ENCODE results near the gene KY.

KY gene

DNA sequence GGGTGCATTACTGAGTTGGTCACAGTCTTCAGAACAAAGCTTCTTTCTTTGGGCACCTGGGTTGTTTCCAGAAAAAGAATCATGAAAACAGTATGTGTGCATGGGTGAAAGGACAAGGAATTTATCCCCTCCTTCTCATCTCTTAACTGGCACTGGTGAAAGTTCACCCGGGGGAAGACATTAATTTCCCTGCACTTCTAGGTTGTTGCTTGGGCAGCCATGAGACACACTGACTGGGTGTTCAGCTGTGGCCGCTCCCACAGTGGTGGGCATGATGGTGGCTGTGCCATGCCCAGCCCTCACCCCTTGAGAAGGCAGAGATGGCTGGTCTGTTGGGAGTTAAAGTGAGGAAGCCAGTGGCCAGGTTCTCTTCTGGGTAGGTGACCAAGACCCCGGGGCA is 16.6 kb upstream of the KY start:
- no peaks in the 10 kb centered on the region for H3K36me3 ChIP-seq (ENCODE audit: control insufficient read depth, insufficient read depth, low read length)
- H3K27me3 ChIP-seq (replicated peaks; ENCODE audit: control insufficient read depth, insufficient read depth, low read length): peaks cover 2% of the 10 kb centered on the region; the same call in 1 of the 2 replicates
- TF ChIP-seq, protein P1, sequence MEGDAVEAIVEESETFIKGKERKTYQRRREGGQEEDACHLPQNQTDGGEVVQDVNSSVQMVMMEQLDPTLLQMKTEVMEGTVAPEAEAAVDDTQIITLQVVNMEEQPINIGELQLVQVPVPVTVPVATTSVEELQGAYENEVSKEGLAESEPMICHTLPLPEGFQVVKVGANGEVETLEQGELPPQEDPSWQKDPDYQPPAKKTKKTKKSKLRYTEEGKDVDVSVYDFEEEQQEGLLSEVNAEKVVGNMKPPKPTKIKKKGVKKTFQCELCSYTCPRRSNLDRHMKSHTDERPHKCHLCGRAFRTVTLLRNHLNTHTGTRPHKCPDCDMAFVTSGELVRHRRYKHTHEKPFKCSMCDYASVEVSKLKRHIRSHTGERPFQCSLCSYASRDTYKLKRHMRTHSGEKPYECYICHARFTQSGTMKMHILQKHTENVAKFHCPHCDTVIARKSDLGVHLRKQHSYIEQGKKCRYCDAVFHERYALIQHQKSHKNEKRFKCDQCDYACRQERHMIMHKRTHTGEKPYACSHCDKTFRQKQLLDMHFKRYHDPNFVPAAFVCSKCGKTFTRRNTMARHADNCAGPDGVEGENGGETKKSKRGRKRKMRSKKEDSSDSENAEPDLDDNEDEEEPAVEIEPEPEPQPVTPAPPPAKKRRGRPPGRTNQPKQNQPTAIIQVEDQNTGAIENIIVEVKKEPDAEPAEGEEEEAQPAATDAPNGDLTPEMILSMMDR (IDR thresholded peaks at IDR 0.05; ENCODE audit: insufficient read depth, low read length, poor library complexity, severe bottlenecking): no peak
- no peak overlapping the region for H3K4me3 ChIP-seq (replicated peaks; ENCODE audit: low read depth, low read length)
- no peak for DNase-seq (ENCODE audit: extremely low read depth, insufficient read length)

DNA sequence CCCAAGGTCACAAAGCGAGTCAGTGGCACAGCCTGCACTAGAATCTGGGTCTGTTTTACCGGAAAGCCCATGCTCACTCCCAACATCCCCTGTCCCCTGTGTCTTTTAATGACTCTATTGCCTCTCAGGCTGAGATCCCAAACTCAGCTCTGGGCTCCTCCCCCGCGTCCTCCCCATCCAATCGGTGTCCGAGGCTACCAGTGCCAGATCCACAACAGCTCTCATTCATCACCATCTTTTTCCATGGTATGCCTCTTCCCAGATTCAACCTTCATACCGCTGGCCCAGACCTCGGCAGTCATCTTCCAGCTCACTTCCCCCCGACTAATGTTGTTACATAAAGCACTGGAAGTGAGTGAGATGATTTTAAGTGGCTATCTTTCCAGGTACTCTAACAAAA is 16.1 kb upstream of the KY start:
- DNase-seq (ENCODE audit: extremely low read depth, insufficient read length): no peak
- TF ChIP-seq, protein P1 (IDR thresholded peaks at IDR 0.05; ENCODE audit: insufficient read depth, low read length, poor library complexity, severe bottlenecking): no peak

DNA sequence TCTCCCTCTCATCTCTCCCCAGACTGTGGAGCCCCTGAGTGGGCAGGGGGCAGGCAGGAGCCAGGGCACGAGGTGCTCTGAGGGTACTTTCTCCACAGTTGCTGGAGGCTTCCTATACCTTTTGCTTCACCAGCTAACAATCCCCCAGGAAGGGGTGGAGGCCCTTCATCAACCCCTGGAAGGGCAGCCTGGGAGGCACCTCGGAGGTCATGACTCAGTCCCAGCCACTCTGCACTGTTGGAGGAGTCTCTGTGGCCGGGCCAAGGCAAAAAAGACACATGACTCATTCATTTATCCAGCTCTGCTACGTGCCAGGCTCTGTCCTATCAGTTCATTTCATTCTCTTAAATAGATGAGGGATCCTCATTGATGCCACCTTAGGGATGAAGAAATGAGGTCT is 15.6 kb upstream of the KY start:
- Histone ChIP-seq H3K27me3 (replicated peaks; ENCODE audit: control insufficient read depth, insufficient read depth, low read length) (peaks cover 2% of the 10 kb centered on the region; the same call in 1 of the 2 replicates), H3K4me3 (replicated peaks; ENCODE audit: low read depth, low read length) (no peak overlapping the region), H3K36me3 (ENCODE audit: control insufficient read depth, insufficient read depth, low read length) (no peaks in the 10 kb centered on the region)
- DNase-seq (ENCODE audit: extremely low read depth, insufficient read length): no peak
- TF ChIP-seq, protein P1 (IDR thresholded peaks at IDR 0.05; ENCODE audit: insufficient read depth, low read length, poor library complexity, severe bottlenecking): no peak

More for the DNA sequence above, 16.1 kb upstream of the KY start:
- Histone ChIP-seq H3K27me3 (replicated peaks; ENCODE audit: control insufficient read depth, insufficient read depth, low read length) (peaks cover 2% of the 10 kb centered on the region; the same call in 1 of the 2 replicates), H3K4me3 (replicated peaks; ENCODE audit: low read depth, low read length) (no peak overlapping the region), H3K36me3 (ENCODE audit: control insufficient read depth, insufficient read depth, low read length) (no peaks in the 10 kb centered on the region)

DNA sequence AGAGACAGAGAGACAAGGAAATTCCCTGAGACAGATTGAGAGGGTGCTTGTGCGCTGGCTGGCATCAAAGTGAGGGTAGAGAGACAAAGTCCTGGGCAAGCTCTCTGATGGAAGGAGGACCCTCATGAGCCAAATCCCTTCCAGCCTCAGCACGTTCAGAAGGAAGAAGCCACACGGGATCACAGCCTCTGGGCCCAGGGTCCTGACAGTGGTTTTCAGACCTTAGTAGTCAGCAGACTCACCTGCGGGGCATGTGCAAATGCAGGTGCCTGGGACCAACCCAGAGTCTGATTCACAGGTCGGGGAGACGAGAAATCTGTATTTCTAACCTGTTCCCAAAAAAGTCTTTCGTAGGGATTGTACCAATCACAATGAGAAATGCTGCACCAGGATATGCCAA is 15.2 kb upstream of the KY start:
- TF ChIP-seq, protein P1 (IDR thresholded peaks at IDR 0.05; ENCODE audit: insufficient read depth, low read length, poor library complexity, severe bottlenecking): no peak
- no peak overlapping the region for H3K4me3 ChIP-seq (replicated peaks; ENCODE audit: low read depth, low read length)
- DNase-seq (ENCODE audit: extremely low read depth, insufficient read length): no peak
- no peaks in the 10 kb centered on the region for H3K36me3 ChIP-seq (ENCODE audit: control insufficient read depth, insufficient read depth, low read length)
- H3K27me3 ChIP-seq (replicated peaks; ENCODE audit: control insufficient read depth, insufficient read depth, low read length): peaks cover 2% of the 10 kb centered on the region; the same call in 1 of the 2 replicates

DNA sequence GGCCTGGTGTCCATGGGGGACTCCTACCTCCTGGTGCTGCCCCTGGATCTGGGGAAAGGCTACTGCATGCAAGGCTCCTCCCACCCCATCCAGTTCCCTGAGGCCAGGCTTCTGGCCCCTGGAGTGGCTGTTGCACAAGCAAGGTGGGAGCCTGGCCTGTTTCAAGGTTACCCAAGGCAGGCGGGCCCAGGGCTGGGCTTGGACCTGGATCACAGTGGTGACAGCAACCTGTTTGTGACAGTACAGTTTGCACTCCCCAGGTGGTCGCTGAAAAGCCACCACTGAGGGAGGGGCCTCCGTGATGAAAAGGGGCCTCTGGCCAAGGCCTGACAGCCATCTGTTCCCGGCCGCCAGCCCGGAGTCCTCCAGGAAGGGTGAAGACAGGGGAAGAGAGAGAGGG is 14.4 kb upstream of the KY start:
- Histone ChIP-seq H3K4me3 (replicated peaks; ENCODE audit: low read depth, low read length) (no peak overlapping the region), H3K27me3 (replicated peaks; ENCODE audit: control insufficient read depth, insufficient read depth, low read length) (peaks cover 2% of the 10 kb centered on the region; the same call in 1 of the 2 replicates), H3K36me3 (ENCODE audit: control insufficient read depth, insufficient read depth, low read length) (no peaks in the 10 kb centered on the region)
- TF ChIP-seq, protein P1 (IDR thresholded peaks at IDR 0.05; ENCODE audit: insufficient read depth, low read length, poor library complexity, severe bottlenecking): no peak
- DNase-seq (ENCODE audit: extremely low read depth, insufficient read length): no peak
